Measurements from ENCODE around the gene EIF1. TPM values are rescaled to one million over a fixed set of nuclear protein-coding genes. Genes with fewer than 3 reads are reported as not detected.
"Not testable (repeated sequence)": the region's sequence is repeated elsewhere in the genome, so short reads cannot be mapped to it uniquely, and the experiment has no call there.

Gene EIF1
- total RNA-seq, 1 donor from 2014 or later = 785 TPM

DNA sequence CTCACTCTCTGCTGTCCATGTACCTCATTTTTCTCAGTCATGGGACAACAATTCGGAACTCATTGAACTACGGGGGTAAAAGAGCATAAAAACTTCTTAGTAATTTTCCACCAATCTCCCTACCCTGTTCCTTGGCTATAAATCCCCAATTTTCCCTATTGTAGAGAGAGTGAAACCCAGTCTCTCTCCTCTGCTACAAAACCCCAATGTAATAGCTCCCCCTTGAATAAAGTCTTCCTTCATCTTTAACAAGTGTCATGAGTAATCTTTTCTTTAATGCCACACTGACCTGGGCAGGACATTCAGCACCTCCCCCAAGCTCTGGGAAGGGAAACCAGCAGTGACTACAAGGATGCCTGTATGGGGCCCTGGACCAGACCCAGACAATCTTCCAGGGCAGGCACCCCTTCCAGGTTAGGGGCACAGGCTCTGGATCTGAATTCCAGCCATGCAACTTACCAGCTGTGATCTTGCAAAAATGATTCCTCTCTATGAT lies 10.2 kb upstream of the EIF1 start:
- H3K27ac Mint-ChIP-seq = peak overlapping the region; percentile 97
- no peaks in the 10 kb centered on the region for H3K27me3 Mint-ChIP-seq (ENCODE audit: low read depth)
- peak overlapping the region; percentile 81 for H3K4me3 Mint-ChIP-seq (ENCODE audit: low read depth)
- H3K9me3 Mint-ChIP-seq = no peaks in the 10 kb centered on the region
- no peak for DNase-seq (ENCODE audit: low spot score)
- H3K4me1 Mint-ChIP-seq (ENCODE audit: low read depth) = peaks cover 52% of the 10 kb centered on the region
- peaks cover 3% of the 10 kb centered on the region for H3K36me3 Mint-ChIP-seq (ENCODE audit: low read depth)
- intact Hi-C loops (cut with micrococcal nuclease) = no loop called here

GRCh38 chr17:41678907-41679739 lies 9.6 kb upstream of the EIF1 start:
- Mint-ChIP-seq H3K4me1 (ENCODE audit: low read depth) (peaks cover 54% of the 10 kb centered on the region), H3K27me3 (ENCODE audit: low read depth) (no peaks in the 10 kb centered on the region), H3K27ac (peak overlapping the region; percentile 97), H3K9me3 (no peaks in the 10 kb centered on the region), H3K4me3 (ENCODE audit: low read depth) (peak overlapping the region; percentile 81), H3K36me3 (ENCODE audit: low read depth) (peaks cover 3% of the 10 kb centered on the region)
- peak; percentile 79 for DNase-seq (ENCODE audit: low spot score)
- intact Hi-C loops (cut with micrococcal nuclease) = loop anchor here (1.0 kb wide), 2 partner anchors 9 to 12 kb away; partner anchors contain the start of gene EIF1

GRCh38 chr17:41679740-41680425 lies 8.8 kb upstream of the EIF1 start:
- no peaks in the 10 kb centered on the region for H3K9me3 Mint-ChIP-seq
- no peaks in the 10 kb centered on the region for H3K27me3 Mint-ChIP-seq (ENCODE audit: low read depth)
- H3K36me3 Mint-ChIP-seq (ENCODE audit: low read depth) = peaks cover 3% of the 10 kb centered on the region
- peaks cover 53% of the 10 kb centered on the region for H3K4me1 Mint-ChIP-seq (ENCODE audit: low read depth)
- peak overlapping the region; percentile 81 for H3K4me3 Mint-ChIP-seq (ENCODE audit: low read depth)
- H3K27ac Mint-ChIP-seq = peak overlapping the region; percentile 97
- intact Hi-C loops (cut with micrococcal nuclease) = loop anchor here (1.0 kb wide), 2 partner anchors 8 to 13 kb away; partner anchors contain the start of gene EIF1
- DNase-seq (ENCODE audit: low spot score) = no peak

DNA sequence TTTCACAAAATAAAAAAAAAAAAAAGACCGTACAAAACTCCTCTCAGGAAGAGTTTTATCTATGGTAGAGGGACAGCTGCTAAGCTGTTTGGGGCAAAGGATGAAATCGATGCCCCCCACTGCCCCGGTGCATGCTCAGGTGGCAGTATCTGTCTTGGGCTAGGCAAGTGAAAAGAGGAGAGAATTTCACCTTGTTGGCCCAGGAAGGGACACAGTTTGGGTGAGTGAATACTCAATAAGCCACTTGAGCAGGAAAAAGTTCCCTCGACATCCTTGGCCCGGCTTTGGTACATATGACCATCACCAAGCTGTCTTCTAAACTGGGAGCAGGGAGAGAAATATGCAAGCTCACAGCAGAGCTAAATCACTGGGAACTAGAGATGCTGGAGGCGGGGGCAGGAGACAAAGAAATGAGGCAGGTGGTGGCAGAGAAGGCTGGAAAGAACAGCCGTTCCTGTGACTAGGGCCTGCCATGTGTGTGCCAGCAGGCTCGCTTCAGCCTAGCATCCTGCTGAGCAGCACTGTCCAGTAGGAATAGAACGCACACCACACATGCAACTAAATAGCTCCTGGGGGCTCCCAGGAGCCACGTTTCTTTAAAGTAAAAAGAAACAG lies 8.2 kb upstream of the EIF1 start:
- Mint-ChIP-seq H3K36me3 (ENCODE audit: low read depth) (peaks cover 3% of the 10 kb centered on the region), H3K4me1 (ENCODE audit: low read depth) (peaks cover 53% of the 10 kb centered on the region), H3K27me3 (ENCODE audit: low read depth) (no peaks in the 10 kb centered on the region), H3K9me3 (no peaks in the 10 kb centered on the region), H3K27ac (peak overlapping the region; percentile 59), H3K4me3 (ENCODE audit: low read depth) (no peak overlapping the region)
- DNase-seq (ENCODE audit: low spot score) = no peak
- intact Hi-C loops (cut with micrococcal nuclease) = no loop called here

GRCh38 chr17:41681776-41682175 lies 6.9 kb upstream of the EIF1 start:
- no peaks in the 10 kb centered on the region for H3K27me3 Mint-ChIP-seq (ENCODE audit: low read depth)
- DNase-seq (ENCODE audit: low spot score) = no peak
- H3K27ac Mint-ChIP-seq = no peak overlapping the region
- H3K9me3 Mint-ChIP-seq = no peaks in the 10 kb centered on the region
- H3K4me3 Mint-ChIP-seq (ENCODE audit: low read depth) = no peak overlapping the region
- no peaks in the 10 kb centered on the region for H3K36me3 Mint-ChIP-seq (ENCODE audit: low read depth)
- H3K4me1 Mint-ChIP-seq (ENCODE audit: low read depth) = peaks cover 43% of the 10 kb centered on the region
- intact Hi-C loops (cut with micrococcal nuclease) = no loop called here

DNA sequence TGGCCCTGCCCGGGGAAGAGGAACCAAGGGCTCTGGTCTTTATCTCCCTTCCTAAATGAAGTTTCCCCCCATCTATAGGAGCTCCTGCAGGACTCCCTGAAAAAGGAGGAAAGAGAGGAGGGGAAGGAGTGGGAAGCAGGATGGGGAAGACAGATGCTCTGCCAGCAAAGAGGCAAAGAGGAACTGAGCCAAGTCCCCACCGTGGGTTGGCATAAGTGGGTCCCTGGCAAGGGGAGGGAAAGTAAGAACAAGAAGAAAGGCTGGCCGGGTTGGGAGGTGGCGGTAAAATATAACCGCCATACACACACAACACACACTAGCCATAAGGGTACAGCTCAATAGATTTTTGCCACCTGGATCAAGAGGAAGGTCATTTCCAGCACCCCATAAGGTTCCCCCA lies 6.1 kb upstream of the EIF1 start:
- no peaks in the 10 kb centered on the region for H3K36me3 Mint-ChIP-seq (ENCODE audit: low read depth)
- intact Hi-C loops (cut with micrococcal nuclease) = no loop called here
- DNase-seq (ENCODE audit: low spot score) = no peak
- H3K9me3 Mint-ChIP-seq = no peaks in the 10 kb centered on the region
- no peak overlapping the region for H3K4me3 Mint-ChIP-seq (ENCODE audit: low read depth)
- no peak overlapping the region for H3K27ac Mint-ChIP-seq
- peaks cover 39% of the 10 kb centered on the region for H3K4me1 Mint-ChIP-seq (ENCODE audit: low read depth)
- no peaks in the 10 kb centered on the region for H3K27me3 Mint-ChIP-seq (ENCODE audit: low read depth)

DNA sequence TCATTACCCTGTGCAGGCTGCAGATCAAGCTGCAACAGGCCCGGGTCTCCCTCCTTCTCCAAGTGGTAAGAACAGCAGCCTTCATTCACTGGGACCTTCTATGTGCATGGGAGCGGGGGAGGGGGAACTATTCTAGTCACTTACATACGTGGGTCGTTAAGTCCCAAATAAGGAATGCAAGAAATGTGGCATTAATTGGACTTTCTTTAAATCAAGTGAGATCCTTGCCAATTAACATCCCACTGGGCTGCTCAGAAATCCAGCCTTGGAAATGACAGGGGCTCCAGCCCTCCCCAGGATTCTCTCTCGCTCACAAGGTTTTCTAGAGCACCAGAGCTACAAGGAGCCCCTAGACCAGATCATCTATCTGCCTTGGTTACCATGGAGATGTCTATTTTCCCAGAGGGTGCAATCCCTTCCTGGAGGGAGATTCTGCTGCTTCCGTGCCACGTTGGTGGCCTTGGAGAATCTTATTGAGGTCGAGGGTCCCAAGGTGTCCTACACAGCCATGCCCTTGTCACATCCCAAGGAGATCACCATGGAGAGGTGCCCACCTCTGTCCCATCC lies 5.2 kb upstream of the EIF1 start:
- Mint-ChIP-seq H3K27me3 (ENCODE audit: low read depth) (no peaks in the 10 kb centered on the region), H3K36me3 (ENCODE audit: low read depth) (no peaks in the 10 kb centered on the region), H3K4me3 (ENCODE audit: low read depth) (no peak overlapping the region), H3K4me1 (ENCODE audit: low read depth) (peaks cover 38% of the 10 kb centered on the region), H3K9me3 (no peaks in the 10 kb centered on the region), H3K27ac (no peak overlapping the region)
- DNase-seq (ENCODE audit: low spot score) = no peak
- intact Hi-C loops (cut with micrococcal nuclease) = no loop called here

DNA sequence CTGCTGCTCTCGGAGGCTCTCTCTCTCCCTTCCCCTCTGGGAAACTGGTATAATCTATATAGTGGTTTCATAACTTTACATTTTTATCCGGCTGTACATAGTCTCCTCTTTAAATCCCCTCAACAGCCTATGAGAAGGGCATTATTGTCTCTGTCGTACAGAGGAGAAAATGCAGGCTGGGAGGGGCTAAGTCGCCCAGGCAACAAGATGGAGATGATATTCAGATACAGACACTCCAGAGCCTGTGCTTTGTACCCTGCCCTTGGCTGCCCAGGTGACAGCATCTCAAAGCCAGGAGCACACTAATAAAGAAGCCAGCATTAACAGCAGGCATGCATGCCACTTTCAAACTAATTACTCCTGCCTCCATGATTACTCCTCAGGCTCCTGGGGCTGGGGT lies 4.7 kb upstream of the EIF1 start:
- Mint-ChIP-seq H3K4me1 (ENCODE audit: low read depth) (peaks cover 33% of the 10 kb centered on the region), H3K27me3 (ENCODE audit: low read depth) (no peaks in the 10 kb centered on the region), H3K27ac (no peak overlapping the region), H3K4me3 (ENCODE audit: low read depth) (no peak overlapping the region), H3K36me3 (ENCODE audit: low read depth) (peaks cover 3% of the 10 kb centered on the region), H3K9me3 (no peaks in the 10 kb centered on the region)
- intact Hi-C loops (cut with micrococcal nuclease) = no loop called here
- no peak for DNase-seq (ENCODE audit: low spot score)

GRCh38 chr17:41685753-41686152 lies 2.9 kb upstream of the EIF1 start:
- H3K27me3 Mint-ChIP-seq (ENCODE audit: low read depth); intact Hi-C loops (cut with micrococcal nuclease); H3K27ac Mint-ChIP-seq; DNase-seq (ENCODE audit: low spot score); H3K9me3 Mint-ChIP-seq; H3K4me3 Mint-ChIP-seq (ENCODE audit: low read depth): not testable (repeated sequence)
- peaks cover 21% of the 10 kb centered on the region for H3K36me3 Mint-ChIP-seq (ENCODE audit: low read depth)
- H3K4me1 Mint-ChIP-seq (ENCODE audit: low read depth) = peaks cover 19% of the 10 kb centered on the region

DNA sequence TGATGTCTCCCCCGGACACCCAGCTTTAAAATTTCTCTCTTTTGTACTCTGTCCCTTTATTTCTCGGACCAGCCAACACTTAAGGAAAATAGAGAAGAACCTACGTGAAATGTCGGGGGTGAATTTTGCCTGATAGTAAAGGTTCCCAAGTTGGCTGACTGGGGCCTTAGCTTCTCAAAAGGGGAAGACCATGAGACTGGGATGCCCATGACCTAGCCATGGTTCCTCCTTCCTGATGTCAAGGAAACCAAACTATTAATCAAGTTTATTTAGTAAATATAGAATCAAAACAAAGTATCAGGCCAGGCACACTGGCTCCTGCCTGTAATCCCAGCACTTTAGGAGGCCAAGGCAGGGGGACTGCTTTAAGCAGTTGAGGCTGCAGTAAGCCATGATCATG lies 2.4 kb upstream of the EIF1 start:
- intact Hi-C loops (cut with micrococcal nuclease) = no loop called here
- Mint-ChIP-seq H3K27ac (no peak overlapping the region), H3K4me1 (ENCODE audit: low read depth) (peaks cover 20% of the 10 kb centered on the region), H3K36me3 (ENCODE audit: low read depth) (peaks cover 26% of the 10 kb centered on the region), H3K4me3 (ENCODE audit: low read depth) (no peak overlapping the region), H3K27me3 (ENCODE audit: low read depth) (no peaks in the 10 kb centered on the region), H3K9me3 (no peaks in the 10 kb centered on the region)
- DNase-seq (ENCODE audit: low spot score) = no peak

GRCh38 chr17:41687828-41688640 lies 651 bp upstream of the EIF1 start:
- H3K4me3 Mint-ChIP-seq (ENCODE audit: low read depth) = peak overlapping the region; percentile 96
- H3K36me3 Mint-ChIP-seq (ENCODE audit: low read depth) = peaks cover 43% of the 10 kb centered on the region
- DNase-seq (ENCODE audit: low spot score) = peak; percentile 44
- no peaks in the 10 kb centered on the region for H3K27me3 Mint-ChIP-seq (ENCODE audit: low read depth)
- no peaks in the 10 kb centered on the region for H3K9me3 Mint-ChIP-seq
- H3K4me1 Mint-ChIP-seq (ENCODE audit: low read depth) = peaks cover 16% of the 10 kb centered on the region
- peak overlapping the region; percentile 98 for H3K27ac Mint-ChIP-seq
- intact Hi-C loops (cut with micrococcal nuclease) = loop anchor here (1.0 kb wide), 2 partner anchors 9 to 22 kb away; no protein-coding TSS in a partner anchor

Data from activated T-helper 2 cell treated with anti-CD3 and anti-CD28 coated beads, Interferon-gamma antibody, Interleukin-2, Interleukin-4, amounts not matched to agents 10 μg/mL and 5 μg/mL and 100 μg/mL, durations not matched to agents 14 hours and 24 hours and 36 hours (primary cell).